HG03060 (cell line): ENCODE data around the gene GRM8.

Source experiments
- ATAC-seq: cut with Tn5 transposase; IDR thresholded peaks from one replicate; pipeline ENCODE4 v1.9.1; 2021; ENCODE audit warnings: low read depth, moderate number of reproducible peaks; ENCODE audit not compliant: unreplicated experiment

The GRM8 gene

DNA sequence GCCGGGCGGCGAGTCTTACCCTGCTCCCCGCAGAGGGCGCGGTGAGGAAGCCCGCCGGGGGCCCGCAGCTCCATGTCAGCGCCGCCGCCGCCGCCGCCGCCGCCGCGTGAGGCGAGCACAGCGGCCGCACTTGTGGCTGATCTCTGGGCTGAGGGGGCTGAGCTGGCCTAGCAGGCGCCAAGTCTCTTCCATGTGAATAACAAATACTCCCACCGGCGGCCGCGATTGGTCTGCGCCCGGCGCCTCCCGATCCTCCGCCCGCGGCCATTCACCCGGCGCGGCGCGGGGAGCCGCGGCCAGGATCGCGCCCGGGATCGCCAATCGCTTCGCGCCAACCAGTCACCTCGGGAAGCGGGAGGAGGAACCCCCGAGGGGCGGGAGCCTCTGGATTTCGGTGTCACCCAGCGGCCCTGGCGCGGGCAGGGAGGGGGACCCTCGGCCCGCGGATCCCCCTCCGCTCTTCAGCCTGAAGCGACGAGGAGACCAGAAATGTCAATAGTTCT is at the start of gene GRM8:
TSS of gene GRM8 (minus strand) at position 164 of the 503 bp plus-strand sequence.
- ATAC-seq: no peak

DNA sequence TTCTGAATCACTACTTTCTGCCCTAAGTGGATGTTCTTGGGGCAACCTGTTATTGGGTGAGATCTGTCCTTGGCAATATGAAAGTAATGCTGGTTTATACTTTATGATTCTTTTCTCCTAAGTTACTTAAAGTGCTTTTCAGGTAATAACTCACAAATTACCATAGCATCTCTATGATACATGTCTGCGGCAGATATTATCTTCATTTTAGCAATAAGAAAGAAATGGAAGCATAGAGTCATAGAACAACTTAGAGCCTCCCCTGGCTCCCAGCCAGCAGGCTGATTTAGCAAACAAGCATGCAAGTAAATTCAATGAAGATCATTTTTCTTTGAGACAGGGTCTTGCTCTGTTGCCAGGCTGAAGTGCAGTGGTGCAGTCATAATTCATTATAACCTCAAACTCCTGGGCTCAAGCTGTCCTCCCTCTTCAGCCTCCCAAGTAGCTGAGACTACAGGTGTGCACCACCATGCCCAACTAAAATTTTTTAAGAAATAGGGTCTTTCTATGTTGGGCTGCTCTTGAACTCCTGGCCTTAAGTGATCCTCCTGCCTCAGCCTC is 38.1 kb upstream of the GRM8 start:
- ATAC-seq: no peak

DNA sequence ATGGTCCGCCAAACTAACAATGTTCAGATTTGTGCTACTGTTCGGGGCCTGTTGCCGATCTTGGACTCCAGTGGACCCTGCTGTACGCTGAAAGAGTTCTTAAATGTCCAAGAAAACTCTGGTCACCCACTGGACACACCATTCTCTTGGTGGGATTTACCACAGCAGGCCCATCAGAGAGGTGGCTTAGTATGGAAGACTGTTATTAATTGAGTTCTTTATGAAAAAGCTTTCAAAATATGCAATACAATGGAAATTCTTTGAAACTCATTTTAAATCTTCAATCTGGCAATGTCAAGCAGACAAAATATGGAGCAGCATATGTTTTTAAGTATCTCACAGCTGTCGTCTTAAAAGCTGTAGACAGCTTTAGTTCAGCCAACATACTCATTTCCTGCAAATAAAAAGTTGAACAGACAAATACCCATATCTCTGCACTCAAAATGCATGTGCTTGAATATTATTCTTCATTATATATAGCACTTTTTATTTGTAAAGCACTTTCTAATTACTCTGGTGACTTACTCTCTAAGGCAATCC is 37.4 kb upstream of the GRM8 start:
- no peak for ATAC-seq

DNA sequence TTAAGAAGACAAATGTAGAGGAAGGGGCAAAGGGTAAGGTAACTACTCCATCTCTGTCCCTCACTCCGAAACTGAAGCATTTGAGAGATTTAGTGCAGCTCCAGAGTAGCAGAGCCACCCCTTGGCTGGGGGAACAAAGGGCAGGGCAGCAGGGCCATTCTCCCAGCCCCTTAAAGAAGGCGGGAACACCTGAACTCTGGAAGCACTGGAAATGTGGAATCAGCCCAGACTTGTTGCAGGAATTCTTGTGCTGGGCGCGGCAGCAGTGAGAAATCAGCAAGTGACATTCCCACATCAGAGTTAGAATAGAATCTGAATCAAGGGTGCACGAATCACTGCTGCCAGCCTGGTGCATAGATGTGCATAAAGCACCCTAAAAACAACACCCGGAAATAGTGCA is 34.4 kb upstream of the GRM8 start:
- ATAC-seq: no peak

DNA sequence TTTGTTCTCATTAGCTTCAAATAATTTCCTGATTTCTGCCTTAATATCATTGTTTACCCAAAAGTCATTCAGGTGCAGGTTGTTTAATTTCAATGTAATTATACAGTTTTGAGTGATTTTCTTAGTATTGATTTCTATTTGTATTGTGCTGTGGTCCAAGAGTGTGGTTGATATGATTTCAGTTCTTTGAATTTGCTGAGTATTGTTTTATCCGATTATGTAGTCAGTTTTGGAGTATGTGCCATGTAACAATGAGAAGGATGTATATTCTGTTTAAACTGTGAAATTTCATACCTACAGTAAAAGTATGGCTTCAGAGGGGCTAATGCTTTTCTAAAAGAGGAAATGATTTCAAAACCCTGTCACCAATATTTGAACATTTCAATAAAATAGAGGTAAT is 17.4 kb upstream of the GRM8 start:
- ATAC-seq: no peak

DNA sequence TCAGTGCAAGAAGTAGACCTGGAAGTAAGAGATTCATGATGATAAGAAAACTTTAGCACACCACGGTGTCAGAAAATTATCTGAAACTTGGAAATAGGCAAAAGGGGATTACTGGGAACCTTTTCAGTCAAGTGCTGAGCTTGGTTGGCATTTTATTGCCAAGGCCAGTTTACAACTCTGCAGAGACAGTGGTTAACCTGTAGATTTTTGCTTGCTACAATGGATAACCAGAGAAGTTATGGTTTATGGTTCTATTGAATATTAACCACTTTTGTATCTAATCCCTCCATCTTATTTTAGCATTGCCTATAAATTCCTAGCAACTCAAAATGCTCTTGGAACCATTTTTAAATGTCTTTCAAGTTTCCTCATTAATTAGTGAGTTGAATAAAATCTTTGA is 13.3 kb upstream of the GRM8 start:
- no peak for ATAC-seq

DNA sequence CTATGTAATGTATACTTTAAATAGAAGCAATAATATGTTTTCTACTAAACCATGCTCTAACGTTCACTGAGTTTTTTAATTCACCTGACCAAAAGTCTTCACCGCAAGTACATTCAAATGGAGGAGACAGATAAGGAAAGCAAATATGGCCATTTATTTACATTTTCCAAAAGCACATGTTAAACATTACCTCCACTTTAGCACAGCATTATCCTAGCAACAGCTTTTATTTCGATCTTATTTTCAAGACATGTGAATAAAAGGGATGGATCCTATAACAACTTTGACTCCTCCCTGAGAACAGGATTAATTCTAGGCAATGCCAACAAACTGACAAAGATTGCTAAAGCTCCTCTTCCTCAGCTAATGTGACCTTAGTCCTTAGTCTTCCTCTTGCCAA is 11.5 kb upstream of the GRM8 start:
- ATAC-seq: no peak

DNA sequence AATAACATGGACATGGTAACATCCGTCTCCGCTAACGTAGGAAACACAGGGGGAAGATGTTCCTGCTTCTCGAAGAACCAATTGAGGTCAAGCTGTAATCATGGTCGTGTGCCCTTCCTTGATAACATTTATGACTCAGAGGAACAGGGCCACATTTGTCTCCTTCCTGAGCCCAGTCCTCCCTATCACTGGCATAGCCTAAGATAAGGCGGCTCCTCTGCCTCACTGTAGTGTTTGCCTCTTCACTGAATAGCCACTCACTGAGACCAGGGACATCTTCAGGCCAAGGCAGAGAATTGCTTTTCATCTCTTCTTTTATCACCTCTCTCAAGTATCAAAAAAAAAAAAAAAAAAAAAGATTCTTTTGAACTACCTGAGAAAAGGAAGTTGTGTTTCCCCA is 5.4 kb upstream of the GRM8 start:
- no peak for ATAC-seq

DNA sequence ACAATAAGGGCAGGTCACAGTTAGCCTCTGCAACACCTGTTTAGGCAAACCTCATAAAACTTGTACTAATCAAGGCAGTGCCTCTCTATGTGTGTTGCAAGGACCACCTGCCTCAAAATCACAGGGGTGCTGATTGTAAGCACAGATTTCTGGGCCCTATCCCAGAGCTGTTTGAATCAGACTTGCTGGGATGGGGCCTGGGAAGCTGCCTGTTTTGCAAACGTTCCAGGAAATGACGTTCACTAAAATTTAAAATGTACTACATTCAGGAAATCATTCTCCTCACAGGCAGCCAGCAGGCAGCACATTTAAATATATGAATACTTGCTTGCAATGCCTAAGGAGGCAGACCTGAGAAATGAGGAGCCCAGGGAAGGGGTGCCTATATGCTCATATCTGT is 4.3 kb upstream of the GRM8 start:
- ATAC-seq: no peak

DNA sequence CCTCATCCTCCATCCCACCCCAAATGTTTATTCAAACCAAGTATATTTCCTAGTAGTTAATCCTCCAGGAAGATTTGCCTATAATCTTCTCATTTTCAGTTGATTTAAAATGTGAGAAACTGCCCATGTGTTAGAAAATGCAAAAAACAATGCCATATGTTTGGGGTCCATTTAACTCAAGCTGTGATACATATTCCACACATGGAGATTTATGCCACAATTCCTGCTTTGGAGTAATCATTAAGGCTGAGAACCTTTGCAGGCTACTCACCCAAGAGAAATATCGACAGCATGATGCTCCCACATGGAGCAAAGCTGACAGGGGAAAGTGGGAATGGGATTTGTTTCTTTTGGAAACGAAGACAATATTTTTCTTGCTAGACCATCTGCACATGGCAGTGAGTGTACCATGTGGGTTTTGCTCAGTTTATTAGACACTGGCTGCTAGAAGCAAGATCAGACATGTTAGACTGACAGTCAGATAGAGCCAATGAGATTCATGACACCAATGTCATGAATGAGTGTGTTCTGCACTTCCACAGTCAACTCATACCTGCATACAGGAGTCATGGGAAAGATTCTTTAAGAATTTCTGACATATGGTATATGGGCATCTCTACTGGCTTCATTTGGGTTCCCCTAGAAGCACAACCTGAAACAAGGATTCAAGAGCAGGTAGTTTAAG is 3.4 kb upstream of the GRM8 start:
- no peak for ATAC-seq

DNA sequence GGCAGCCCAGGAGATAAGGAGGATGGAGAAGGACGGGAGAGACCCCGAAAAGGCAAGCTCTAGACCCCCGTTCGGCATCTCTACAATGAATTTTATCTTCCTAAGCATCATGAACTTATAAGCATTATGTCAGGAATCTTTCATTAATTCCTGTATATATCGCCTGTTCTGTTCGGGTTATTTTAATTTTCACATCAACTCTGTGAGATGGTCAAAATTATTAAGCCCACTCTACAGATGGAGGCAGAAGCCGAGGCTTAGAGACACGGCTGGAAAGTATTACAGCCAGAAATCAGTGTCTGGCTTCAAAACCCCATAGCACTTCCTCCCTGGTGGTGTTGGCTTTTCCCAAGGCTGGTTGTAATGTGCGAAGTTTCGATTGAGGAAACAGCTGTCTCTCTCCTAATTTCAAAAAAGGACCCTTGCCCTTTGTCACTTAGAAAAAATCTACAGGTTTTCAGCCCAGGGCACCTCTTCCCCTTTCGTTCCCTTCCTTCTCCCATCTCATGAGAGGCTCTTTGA is 1.5 kb upstream of the GRM8 start:
- ATAC-seq: no peak

DNA sequence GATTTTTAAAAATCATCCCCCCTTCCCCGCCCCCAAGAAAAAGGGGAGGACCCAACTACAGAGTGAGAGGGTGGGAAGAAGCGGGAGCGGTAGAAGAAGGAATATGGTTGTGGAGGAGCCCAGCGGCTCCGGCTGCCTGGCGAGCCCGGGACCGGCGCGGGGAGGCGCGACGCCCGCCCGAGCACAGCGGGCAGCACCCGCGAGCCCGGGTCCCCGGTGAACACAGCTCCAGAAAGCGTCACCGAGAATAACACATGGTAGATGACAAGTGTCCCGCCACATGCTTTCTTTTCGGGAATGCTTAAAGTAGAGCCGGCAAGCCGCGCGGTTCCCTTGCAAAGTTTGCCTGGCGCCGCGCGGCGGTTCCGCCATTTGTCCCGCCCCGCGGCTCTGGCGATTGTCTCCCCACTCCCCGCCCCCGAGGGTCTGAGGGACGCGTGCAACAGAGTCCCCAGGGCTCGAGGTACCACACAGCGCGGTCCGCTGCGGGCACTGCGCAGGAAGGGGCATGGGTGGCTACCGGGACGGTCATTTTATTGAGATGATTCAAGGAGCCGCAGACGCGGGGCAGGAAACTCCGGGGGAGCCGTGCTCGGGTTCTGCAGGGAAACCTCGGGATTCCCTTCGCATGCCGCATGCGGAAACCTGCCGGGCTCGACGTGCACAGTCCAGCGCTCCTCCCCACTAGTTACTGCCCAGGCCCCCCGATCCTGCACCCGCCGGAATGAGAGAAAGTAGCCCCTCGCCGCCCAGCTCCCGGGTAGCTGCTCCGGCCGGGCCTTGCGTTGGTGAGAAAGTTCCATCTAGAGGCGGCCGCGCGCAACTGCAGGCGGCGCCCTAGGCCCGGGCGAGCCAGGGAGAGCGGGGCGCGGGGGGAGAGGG is 781 bp upstream of the GRM8 start:
- peak; percentile 62 for ATAC-seq

DNA sequence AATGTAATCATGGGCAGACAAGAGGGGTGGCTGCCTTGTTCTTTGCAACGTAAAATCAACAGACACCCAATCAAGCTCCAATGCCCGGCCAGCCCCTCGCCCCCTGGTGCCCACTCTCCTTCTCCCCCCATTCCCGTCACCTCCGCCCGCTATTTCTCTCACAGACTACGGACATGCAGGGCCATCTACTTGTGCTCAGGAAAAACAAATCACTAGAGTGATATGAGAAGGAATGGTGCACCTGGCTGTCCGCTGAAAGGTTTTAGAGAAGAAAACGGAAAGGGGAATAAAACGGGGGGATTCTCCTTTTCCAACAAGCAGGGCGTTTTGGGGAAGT is 396 bp downstream of the GRM8 start:
- ATAC-seq: no peak

GRCh38 chr7:127251465-127252376 is 1.0 kb downstream of the GRM8 start:
- no peak for ATAC-seq

DNA sequence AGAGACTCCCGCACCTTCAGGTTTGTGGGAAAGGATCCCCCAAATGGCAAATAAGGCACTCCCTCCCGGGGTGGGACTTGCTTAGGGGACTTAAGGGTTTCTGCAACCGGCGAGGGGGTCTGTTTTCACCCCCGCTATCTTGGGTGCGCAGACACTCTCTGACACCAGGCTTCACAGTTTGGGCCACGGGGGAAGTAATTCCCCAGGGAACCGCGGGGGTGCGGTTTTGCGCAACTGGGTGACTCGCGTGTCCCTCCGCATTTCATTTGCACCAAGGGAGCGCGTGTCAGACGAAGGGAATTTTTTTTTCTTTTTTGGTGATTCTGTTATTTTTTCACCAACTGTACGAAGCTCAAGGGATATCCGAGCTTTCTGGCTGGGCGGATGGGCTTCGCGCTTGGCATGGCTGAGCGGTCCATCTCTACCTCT is 1.7 kb downstream of the GRM8 start:
- no peak for ATAC-seq

DNA sequence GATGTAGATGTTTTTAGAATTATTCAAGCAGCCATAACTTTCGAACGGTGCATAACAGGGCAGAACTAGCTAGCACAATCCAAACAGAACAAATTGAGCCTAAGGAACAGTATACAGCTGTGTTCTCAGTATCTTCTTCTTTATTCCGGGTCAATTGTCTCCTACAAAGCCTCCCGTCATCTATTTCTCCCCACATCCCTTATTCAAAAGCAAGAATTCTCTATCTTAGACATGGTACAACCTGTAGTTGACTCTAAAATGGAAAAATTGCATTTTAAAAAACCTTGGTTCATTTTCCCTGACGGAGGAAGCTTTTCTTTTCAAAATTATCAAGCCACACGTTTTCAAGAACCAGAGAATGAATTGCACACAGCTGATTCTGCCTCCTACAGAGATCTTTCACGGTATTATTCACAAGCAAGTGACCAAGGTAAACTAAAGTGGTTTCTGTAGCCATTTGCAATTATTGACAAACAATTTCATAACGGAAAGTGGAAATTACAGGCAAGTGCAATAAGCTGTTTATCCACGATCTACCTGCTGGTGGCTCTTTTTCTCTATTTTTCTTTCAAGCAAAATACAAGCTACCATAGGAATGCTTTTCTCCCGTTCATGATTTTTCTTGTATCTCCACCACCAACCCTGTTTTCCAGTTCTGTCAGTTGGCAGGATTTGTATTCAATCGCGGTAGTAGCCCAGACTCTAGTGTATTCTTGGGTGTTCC is 2.3 kb downstream of the GRM8 start:
- ATAC-seq: no peak

DNA sequence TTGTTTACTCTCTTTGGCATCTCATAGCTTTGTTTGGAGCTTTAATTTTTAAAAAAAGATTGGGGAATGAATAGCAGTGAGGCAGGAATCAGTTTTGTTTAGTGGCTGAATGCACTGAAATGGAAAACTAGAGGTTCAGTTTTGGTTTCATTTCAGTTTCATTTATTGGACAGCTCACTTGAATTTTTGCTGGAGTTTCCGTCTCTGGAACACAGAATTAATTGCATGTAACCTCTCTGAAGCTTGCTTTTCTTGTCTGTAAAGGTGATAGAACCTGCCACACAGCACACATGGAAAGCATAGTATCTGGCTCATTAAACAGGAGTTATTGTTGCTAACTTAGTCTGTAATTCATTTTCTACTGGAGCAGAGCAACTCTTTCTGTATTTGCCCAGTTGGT is 7.1 kb downstream of the GRM8 start:
- ATAC-seq: no peak

GRCh38 chr7:127245002-127245401 is 7.7 kb downstream of the GRM8 start:
- no peak for ATAC-seq

- ATAC-seq: no peak
These were observed 12.9 kb downstream of the GRM8 start for GRCh38 chr7:127239814-127240213.
